OCI-LY1 (cell line): ENCODE measurements around the gene TICAM1.

ENCODE experiments used
- H2AFZ ChIP-seq: fragments of 200-600 bp; sonication (generic), shearing (Covaris generic); 2 replicates; pipeline ENCODE4 v1.6.0; 2014; ENCODE audit warnings: antibody characterized with exemption, mild to moderate bottlenecking, low read length
- H3F3A ChIP-seq: fragments of 200-600 bp; sonication (generic), shearing (Covaris generic); 2 replicates; pipeline ENCODE4 v1.6.0; 2014; ENCODE audit warnings: mild to moderate bottlenecking, antibody characterized with exemption, low read length, moderate library complexity; ENCODE audit not compliant: insufficient read depth
- H3K27ac ChIP-seq: fragments of 200-600 bp; sonication (generic); 2 replicates; pipeline ENCODE4 v1.5.1; 2014; ENCODE audit warnings: low read length, mixed run types, mild to moderate bottlenecking, low read depth; ENCODE audit not compliant: poor library complexity, severe bottlenecking
- H3K27me3 ChIP-seq: fragments of 200-600 bp; sonication (generic); 2 replicates; pipeline ENCODE4 v1.6.0; 2014; ENCODE audit warnings: antibody characterized with exemption, mild to moderate bottlenecking, low read length, moderate library complexity; ENCODE audit not compliant: insufficient read depth
- H3K36me3 ChIP-seq: fragments of 200-600 bp; sonication (generic); 2 replicates; pipeline ENCODE4 v1.6.1; 2014; ENCODE audit warnings: mild to moderate bottlenecking, antibody characterized with exemption, low read length, moderate library complexity, mixed read lengths; ENCODE audit not compliant: insufficient read depth
- H3K4me1 ChIP-seq: fragments of 200-600 bp; sonication (generic); 2 replicates; pipeline ENCODE4 v1.5.1; 2014; ENCODE audit warnings: mild to moderate bottlenecking, low read length, moderate library complexity; ENCODE audit not compliant: insufficient read depth, severe bottlenecking
- H3K4me2 ChIP-seq: fragments of 200-600 bp; sonication (generic), shearing (Covaris generic); 2 replicates; pipeline ENCODE4 v1.6.1; 2014; ENCODE audit warnings: low read length
- H3K4me3 ChIP-seq: fragments of 200-600 bp; sonication (generic); 2 replicates; pipeline ENCODE4 v1.5.1; 2014; ENCODE audit warnings: low read length, low read depth, mild to moderate bottlenecking, mixed read lengths; ENCODE audit not compliant: poor library complexity, severe bottlenecking
- H3K79me2 ChIP-seq: fragments of 200-600 bp; shearing (Covaris generic); 2 replicates; pipeline ENCODE4 v1.6.1; 2016; ENCODE audit warnings: mixed run types, low read length, mixed read lengths; ENCODE audit not compliant: insufficient read depth
- H3K9ac ChIP-seq: fragments of 200-600 bp; sonication (generic), shearing (Covaris generic); 2 replicates; pipeline ENCODE4 v1.6.1; 2014; ENCODE audit warnings: mild to moderate bottlenecking, low read length, mixed read lengths
- H3K9me2 ChIP-seq: fragments of 200-600 bp; sonication (generic), shearing (Covaris generic); 2 replicates; pipeline ENCODE4 v1.6.1; 2014; ENCODE audit warnings: low read depth, mild to moderate bottlenecking, low read length, mixed read lengths
- H3K9me3 ChIP-seq: fragments of 200-600 bp; shearing (Covaris generic); 2 replicates; pipeline ENCODE4 v1.6.1; 2014; ENCODE audit warnings: low read length, mixed read lengths
- H4K20me1 ChIP-seq: fragments of 200-600 bp; sonication (generic), shearing (Covaris generic); 2 replicates; pipeline ENCODE4 v1.6.0; 2016; ENCODE audit warnings: mild to moderate bottlenecking, low read length; ENCODE audit not compliant: insufficient read depth
- CTCF ChIP-seq: fragments of 200-600 bp; sonication (generic), shearing (Covaris generic); IDR thresholded peaks from 2 replicates; pipeline ENCODE4 v1.5.1; 2017; ENCODE audit warnings: mild to moderate bottlenecking, antibody characterized with exemption, low read length, moderate library complexity, mixed read lengths
- EZH2 ChIP-seq: fragments of 200-600 bp; sonication (generic), shearing (Covaris generic); IDR thresholded peaks from 2 replicates; pipeline ENCODE4 v1.8.0; 2017; ENCODE audit warnings: borderline replicate concordance, mixed run types, mild to moderate bottlenecking, antibody characterized with exemption, low read length, moderate library complexity, mixed read lengths

TICAM1 gene

GRCh38 chr19:4772566-4772965, 58.9 kb downstream of the TICAM1 start:
- H3F3A ChIP-seq: no peaks in the 10 kb centered on the region
- H3K9ac ChIP-seq: no peak overlapping the region
- no peak overlapping the region for H3K4me3 ChIP-seq
- no peaks in the 10 kb centered on the region for H3K36me3 ChIP-seq
- no peak overlapping the region for H3K27ac ChIP-seq
- no peaks in the 10 kb centered on the region for H4K20me1 ChIP-seq
- no peak overlapping the region for H2AFZ ChIP-seq
- H3K9me2 ChIP-seq: no peaks in the 10 kb centered on the region
- no peak overlapping the region for H3K4me2 ChIP-seq
- H3K27me3 ChIP-seq: no peaks in the 10 kb centered on the region; the same call in 1 of the 2 replicates
- H3K4me1 ChIP-seq: no peaks in the 10 kb centered on the region
- no peaks in the 10 kb centered on the region for H3K9me3 ChIP-seq
- no peaks in the 10 kb centered on the region for H3K79me2 ChIP-seq
- TF ChIP-seq CTCF: no peak
- no peak for TF ChIP-seq EZH2

- no peak overlapping the region for H3K4me3 ChIP-seq
- H3K4me2 ChIP-seq: no peak overlapping the region
Measured at GRCh38 chr19:4768934-4769777, 62.4 kb downstream of the TICAM1 start.

More at GRCh38 chr19:4768934-4769777, 62.4 kb downstream of the TICAM1 start:
- no peaks in the 10 kb centered on the region for H3K9me2 ChIP-seq
- H3F3A ChIP-seq: no peaks in the 10 kb centered on the region
- no peaks in the 10 kb centered on the region for H3K79me2 ChIP-seq
- H4K20me1 ChIP-seq: no peaks in the 10 kb centered on the region
- no peak overlapping the region for H3K9ac ChIP-seq
- H3K27me3 ChIP-seq: no peaks in the 10 kb centered on the region; the same call in 1 of the 2 replicates
- no peaks in the 10 kb centered on the region for H3K36me3 ChIP-seq
- TF ChIP-seq EZH2: no peak
- TF ChIP-seq CTCF: no peak
- no peak overlapping the region for H2AFZ ChIP-seq
- H3K4me1 ChIP-seq: no peaks in the 10 kb centered on the region
- H3K9me3 ChIP-seq: no peaks in the 10 kb centered on the region
- no peak overlapping the region for H3K27ac ChIP-seq
